HG03039 (cell line): ENCODE measurements around the gene USP50.
"Not testable (repeated sequence)": the region's sequence is repeated elsewhere in the genome, so short reads cannot be mapped to it uniquely, and the experiment has no call there.

ENCODE experiments used
- ATAC-seq: cut with Tn5 transposase; IDR thresholded peaks from one replicate; pipeline ENCODE4 v1.9.1; 2021; ENCODE audit warnings: mild to moderate bottlenecking, moderate library complexity; ENCODE audit not compliant: unreplicated experiment

USP50 gene

DNA sequence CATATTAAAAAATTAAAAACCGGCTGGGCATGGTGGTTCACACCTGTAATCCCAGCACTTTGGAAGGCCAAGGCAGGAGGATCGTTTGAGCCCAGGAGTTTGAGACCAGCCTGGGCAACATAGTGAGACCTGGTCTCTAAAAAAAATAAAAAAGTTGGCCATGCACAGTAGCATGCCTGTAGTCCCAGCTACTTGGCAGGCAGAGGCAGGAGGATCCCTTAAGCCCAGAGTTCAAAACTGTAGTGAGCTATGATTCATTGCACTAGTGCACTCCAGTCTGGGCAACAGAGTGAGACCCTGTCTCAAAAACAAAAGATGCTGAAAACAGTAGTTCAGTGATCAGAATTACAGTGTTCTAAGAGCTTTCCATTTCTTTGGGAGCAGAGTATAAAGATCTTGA, 40.8 kb downstream of the USP50 start:
- not testable (repeated sequence) for ATAC-seq

- no peak for ATAC-seq
These were observed 43.3 kb downstream of the USP50 start for GRCh38 chr15:50503144-50503543.

DNA sequence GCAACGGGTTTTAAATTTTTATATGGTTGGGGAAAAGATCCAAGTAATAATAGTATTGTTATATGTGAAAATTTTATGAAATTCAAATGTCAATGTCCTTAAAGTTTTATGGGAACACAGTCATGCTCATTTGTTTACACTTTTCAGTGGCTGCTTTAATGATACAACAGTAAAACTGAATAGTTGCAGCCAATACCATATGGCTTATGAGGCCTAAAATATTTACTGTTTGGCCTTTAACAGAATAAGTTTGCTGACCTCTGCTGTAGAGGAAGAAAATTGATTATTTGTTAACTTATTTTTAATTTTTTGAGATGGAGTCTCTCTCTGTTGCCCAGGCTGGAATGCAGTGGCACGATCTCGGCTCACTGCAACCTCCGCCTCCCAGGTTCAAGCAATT, 44.7 kb downstream of the USP50 start:
- no peak for ATAC-seq

- no peak for ATAC-seq
These were observed 46.1 kb downstream of the USP50 start for GRCh38 chr15:50500352-50500751.

GRCh38 chr15:50496692-50497091, 49.8 kb downstream of the USP50 start:
- no peak for ATAC-seq

DNA sequence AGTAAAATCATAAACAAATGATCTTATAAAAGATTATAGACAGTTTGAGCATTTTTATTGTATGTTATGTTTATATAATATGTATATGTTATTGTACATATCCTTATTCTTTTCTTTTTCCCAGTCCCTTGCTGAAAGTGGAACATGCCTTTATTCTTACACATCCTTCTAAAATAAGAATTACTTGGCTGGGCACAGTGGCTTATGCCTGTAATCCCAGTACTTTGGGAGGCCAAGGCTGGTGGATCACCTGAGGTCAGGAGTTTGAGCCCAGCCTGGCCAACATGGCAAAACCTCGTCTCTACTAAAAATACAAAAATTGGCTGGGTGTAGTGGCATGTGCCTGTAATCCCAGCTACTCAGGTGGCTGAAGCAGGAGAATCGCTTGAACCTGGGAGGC, 51.9 kb downstream of the USP50 start:
- ATAC-seq, result not testable (repeated sequence)

GRCh38 chr15:50493625-50494024, 52.8 kb downstream of the USP50 start:
- ATAC-seq, result no peak

DNA sequence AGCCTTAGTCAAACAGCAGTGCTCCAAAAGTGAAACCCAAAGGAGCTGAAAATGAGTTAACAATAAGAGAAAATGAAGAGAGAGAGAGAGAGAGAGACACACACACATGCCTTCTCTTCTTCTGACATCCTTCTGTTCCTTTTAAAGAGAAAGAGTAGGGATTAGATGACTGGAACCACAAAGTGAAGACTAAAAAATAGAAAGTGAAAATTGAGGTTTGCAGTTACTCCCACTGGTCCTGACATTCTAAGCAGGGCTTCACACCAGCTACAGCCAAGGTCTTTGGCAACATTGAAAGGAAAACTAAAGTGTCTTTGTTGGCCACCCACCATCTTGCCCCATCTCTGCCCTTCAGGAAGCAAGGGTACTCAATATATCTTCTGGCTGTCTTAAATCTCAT, 59.2 kb downstream of the USP50 start:
- ATAC-seq, result no peak

DNA sequence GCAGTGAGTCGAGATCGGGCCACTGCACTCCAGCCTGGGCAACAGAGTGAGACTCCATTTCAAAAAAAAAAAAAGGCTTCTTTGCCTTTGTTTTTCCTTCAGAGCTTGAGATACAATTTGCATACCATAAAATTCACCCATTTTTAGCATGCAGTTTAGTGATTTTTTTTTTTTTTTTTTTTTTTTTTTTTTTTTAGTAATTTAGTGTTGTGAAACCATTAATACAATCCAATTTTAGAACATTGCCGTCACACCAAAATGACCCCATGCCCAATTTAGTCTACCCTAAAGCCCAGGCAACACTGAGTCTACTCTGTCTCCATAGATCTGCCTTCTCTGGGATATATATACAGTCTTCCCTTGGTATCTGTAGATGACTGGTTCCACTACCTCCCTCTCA, 61.1 kb downstream of the USP50 start:
- ATAC-seq, result no peak

- no peak for ATAC-seq
These were observed 61.7 kb downstream of the USP50 start for GRCh38 chr15:50484781-50485180.

GRCh38 chr15:50476143-50476542, 70.3 kb downstream of the USP50 start:
- no peak for ATAC-seq

DNA sequence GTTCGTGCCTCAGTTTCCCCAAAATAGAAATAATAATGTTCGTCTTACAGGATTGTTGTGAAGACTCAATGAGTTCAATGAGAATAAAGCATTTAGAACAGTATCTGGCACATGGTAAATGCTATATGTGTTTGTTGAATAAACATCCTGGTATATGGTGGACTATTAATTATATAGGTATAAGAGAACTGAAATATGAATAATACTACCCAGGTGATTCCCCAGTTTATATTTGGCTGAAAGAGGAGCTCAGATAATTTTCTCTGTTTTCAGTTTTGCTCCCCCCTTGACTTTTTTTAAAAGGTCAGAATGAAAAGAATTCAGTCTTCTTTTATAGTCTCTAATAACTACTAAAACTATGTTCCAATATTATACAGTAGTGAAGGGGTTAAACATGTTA, 75.4 kb downstream of the USP50 start:
- no peak for ATAC-seq

DNA sequence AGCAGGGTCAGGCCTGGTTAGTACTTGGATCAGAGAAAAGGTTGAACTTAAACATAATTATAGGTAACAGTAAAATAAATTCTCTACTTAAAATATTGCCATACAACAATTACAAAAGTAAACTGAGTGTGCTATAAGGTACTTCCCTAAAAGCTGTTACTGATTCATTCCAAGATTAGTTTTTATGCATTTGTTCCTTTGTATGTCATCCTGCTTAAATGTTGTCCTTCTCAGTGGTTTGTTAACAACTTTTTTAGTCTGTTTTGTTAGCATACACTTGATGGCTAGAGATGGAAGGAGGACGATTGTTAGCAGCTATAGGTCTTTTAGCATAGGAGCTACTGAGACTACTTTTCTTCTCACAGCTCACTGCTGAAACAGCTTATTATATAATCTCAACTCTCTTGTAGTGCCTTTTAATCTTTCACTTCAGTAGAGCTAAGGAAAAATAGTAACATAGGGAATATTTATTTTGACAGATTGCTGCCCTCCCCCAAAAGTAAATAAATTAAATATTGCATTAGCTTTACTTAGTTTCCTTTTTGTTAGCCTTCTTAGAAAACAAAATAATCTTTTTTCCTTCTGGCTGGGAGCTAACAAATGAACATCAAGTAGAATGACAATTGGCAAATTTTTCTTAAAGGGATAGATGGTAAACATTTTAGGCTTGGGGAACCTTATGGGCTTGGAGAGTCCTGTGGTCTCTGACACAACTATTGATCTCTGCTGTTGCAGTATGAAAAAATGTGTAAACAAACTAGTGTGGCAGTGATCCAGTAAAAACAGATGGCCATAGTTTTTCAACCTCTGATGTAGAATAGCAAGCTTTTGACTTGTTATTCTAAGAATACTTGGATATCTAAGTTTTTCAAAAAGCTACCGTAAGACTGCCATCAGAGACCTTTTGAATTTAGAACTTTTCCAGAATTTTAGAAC, 82.8 kb downstream of the USP50 start:
- no peak for ATAC-seq

DNA sequence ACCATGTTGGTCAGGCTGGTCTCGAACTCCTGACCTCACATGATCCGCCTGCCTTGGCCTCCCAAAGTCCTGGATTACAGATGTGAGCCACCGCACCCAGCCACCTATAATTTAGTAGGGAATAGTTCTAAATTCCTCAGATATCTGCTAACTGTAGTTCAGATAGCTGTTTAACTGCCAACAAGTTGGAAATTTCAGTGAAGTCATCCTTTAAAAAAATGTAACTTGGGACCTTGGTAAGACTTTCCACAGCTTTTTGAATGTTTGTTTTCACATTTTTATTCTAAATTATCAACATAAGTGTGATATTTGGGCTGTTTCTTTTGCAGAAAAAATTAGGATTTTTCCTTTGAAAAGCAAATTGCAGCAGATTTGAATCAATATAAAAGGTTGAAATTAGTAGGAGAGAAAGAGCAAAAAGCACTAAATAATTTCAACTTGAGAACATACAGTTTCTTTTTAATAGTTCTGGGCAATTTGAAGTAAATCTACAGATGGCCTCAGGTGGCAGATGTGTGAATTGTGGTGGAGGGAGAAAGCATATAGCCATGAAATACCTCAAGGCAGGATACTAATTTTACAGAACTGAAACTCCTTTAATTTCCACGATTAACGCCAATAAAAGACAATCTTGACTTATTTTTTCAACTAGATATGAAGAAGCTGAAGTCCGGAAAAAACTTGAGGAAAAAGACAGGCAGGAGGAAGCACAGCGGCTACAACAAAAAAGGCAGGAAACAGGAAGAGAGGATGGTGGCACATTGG, 87.9 kb downstream of the USP50 start:
- ATAC-seq, result no peak

- no peak for ATAC-seq
These were observed 93.5 kb downstream of the USP50 start for GRCh38 chr15:50452927-50453326.
